GM23338 (cell line): ENCODE measurements around the gene GFAP.

Experiments
- EZH2 ChIP-seq: fragments of 200-600 bp; sonication (generic); IDR thresholded peaks from one replicate; pipeline ENCODE4 v1.8.0; 2017; ENCODE audit warnings: antibody characterized with exemption, mild to moderate bottlenecking, low read depth; ENCODE audit not compliant: unreplicated experiment
- EZH2phosphoT487 ChIP-seq: fragments of 200-600 bp; sonication (generic); IDR thresholded peaks from one replicate; pipeline ENCODE4 v1.8.1; 2018; ENCODE audit warnings: antibody characterized with exemption; ENCODE audit not compliant: unreplicated experiment
- POLR2AphosphoS5 ChIP-seq: IDR thresholded peaks from 2 replicates; pipeline ENCODE4 v1.6.1; 2016; ENCODE audit warnings: antibody characterized with exemption, low read depth
- TF ChIP-seq, protein P1 (sequence below), 2 experiments: fragments of 200-600 bp in 1 of 2; sonication (generic) in 1 of 2; conservative IDR thresholded peaks; 2 replicates each; pipeline versions ENCODE4 v1.5.1 to v1.6.1; 2016 to 2017; ENCODE audit warnings: antibody characterized with exemption in 2 of 2, low read depth in 2 of 2, mild to moderate bottlenecking in 2 of 2, moderate library complexity in 1 of 2

DNA sequence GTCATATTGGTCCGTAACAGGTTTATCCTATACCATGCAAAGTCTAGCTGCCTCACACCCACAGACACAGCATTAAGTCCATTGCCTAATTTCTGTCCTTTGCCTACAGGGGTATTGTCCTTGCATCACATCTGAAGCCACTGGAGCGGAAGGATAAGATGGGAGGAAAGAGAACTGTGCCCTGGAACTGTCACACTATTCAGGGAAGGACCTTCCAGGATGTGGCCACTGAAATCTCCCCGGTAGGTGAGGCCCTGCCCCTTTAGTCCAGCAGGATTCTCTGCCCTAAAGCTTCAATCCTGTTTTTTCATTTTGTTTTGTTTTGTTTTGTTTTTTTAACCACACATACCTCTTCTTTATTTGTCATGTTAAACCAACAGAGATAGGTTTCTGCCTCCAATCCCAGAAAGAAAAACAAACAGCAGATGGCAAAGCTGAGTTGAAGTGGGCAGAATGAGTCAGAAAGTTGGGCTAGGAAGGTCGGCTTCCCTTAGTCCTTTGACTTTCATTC, 13.8 kb downstream of the GFAP start:
- TF ChIP-seq, protein P1, sequence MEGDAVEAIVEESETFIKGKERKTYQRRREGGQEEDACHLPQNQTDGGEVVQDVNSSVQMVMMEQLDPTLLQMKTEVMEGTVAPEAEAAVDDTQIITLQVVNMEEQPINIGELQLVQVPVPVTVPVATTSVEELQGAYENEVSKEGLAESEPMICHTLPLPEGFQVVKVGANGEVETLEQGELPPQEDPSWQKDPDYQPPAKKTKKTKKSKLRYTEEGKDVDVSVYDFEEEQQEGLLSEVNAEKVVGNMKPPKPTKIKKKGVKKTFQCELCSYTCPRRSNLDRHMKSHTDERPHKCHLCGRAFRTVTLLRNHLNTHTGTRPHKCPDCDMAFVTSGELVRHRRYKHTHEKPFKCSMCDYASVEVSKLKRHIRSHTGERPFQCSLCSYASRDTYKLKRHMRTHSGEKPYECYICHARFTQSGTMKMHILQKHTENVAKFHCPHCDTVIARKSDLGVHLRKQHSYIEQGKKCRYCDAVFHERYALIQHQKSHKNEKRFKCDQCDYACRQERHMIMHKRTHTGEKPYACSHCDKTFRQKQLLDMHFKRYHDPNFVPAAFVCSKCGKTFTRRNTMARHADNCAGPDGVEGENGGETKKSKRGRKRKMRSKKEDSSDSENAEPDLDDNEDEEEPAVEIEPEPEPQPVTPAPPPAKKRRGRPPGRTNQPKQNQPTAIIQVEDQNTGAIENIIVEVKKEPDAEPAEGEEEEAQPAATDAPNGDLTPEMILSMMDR (conservative IDR thresholded peaks at IDR 0.05; ENCODE audit: low read depth in 2 of 2), result no peak
- TF ChIP-seq EZH2phosphoT487 (no peak), EZH2 (no peak), POLR2AphosphoS5 (no peak)
